BE2C (cell line): ENCODE results near the gene SLC26A8.

Source experiments
- DNase-seq: peaks from one replicate; pipeline ENCODE4 v3.0.0-alpha.2; 2020
- H3K27me3 ChIP-seq: fragments of 250-450 bp; sonication (Bioruptor Pico); 2 replicates; pipeline ENCODE4 v1.5.1; 2020; ENCODE audit warnings: mild to moderate bottlenecking
- H3K36me3 ChIP-seq: fragments of 250-450 bp; sonication (Bioruptor Pico); 2 replicates; pipeline ENCODE4 v1.5.1; 2020; ENCODE audit warnings: mild to moderate bottlenecking
- H3K4me1 ChIP-seq: fragments of 250-450 bp; sonication (Bioruptor Pico); 2 replicates; pipeline ENCODE4 v1.5.1; 2020
- H3K4me3 ChIP-seq: 2 replicates; pipeline ENCODE4 v1.5.1; 2011; ENCODE audit warnings: low read depth, low read length
- H3K9me3 ChIP-seq: fragments of 250-450 bp; sonication (Bioruptor Pico); 2 replicates; pipeline ENCODE4 v1.5.1; 2020
- CTCF ChIP-seq: IDR thresholded peaks from 2 replicates; pipeline ENCODE4 v1.5.1; 2012; ENCODE audit warnings: mild to moderate bottlenecking, low read depth, low read length

SLC26A8 gene

GRCh38 chr6:36049582-36049981 is 25.1 kb upstream of the SLC26A8 start:
- H3K4me3 ChIP-seq = no peak overlapping the region
- no peak for DNase-seq
- no peaks in the 10 kb centered on the region for H3K9me3 ChIP-seq
- no peaks in the 10 kb centered on the region for H3K27me3 ChIP-seq
- peaks cover 9% of the 10 kb centered on the region; the same call in 1 of the 2 replicates for H3K4me1 ChIP-seq
- TF ChIP-seq CTCF = no peak
- peaks cover 9% of the 10 kb centered on the region; the same call in 1 of the 2 replicates for H3K36me3 ChIP-seq

GRCh38 chr6:36042618-36043260 is 18.3 kb upstream of the SLC26A8 start:
- H3K36me3 ChIP-seq = no peaks in the 10 kb centered on the region
- TF ChIP-seq CTCF = no peak
- no peaks in the 10 kb centered on the region for H3K4me1 ChIP-seq
- H3K9me3 ChIP-seq = no peaks in the 10 kb centered on the region
- DNase-seq = no peak
- H3K27me3 ChIP-seq = no peaks in the 10 kb centered on the region
- no peak overlapping the region for H3K4me3 ChIP-seq

- H3K4me3 ChIP-seq = no peak overlapping the region
- no peaks in the 10 kb centered on the region for H3K27me3 ChIP-seq
- no peaks in the 10 kb centered on the region for H3K9me3 ChIP-seq
- no peaks in the 10 kb centered on the region for H3K36me3 ChIP-seq
- TF ChIP-seq CTCF = no peak
- no peak for DNase-seq
- H3K4me1 ChIP-seq = no peaks in the 10 kb centered on the region
Measured at GRCh38 chr6:36040958-36041357, 16.5 kb upstream of the SLC26A8 start.

GRCh38 chr6:36039112-36039511 is 14.7 kb upstream of the SLC26A8 start:
- Histone ChIP-seq H3K9me3 (no peaks in the 10 kb centered on the region), H3K4me3 (no peak overlapping the region), H3K27me3 (no peaks in the 10 kb centered on the region), H3K36me3 (no peaks in the 10 kb centered on the region), H3K4me1 (no peaks in the 10 kb centered on the region)
- no peak for DNase-seq
- no peak for TF ChIP-seq CTCF

- TF ChIP-seq CTCF = no peak
- no peaks in the 10 kb centered on the region for H3K27me3 ChIP-seq
Measured at GRCh38 chr6:36038120-36038876, 13.9 kb upstream of the SLC26A8 start.

GRCh38 chr6:36035225-36035624 is 10.8 kb upstream of the SLC26A8 start:
- no peaks in the 10 kb centered on the region for H3K36me3 ChIP-seq

More at GRCh38 chr6:36038120-36038876, 13.9 kb upstream of the SLC26A8 start:
- no peaks in the 10 kb centered on the region for H3K9me3 ChIP-seq
- H3K4me3 ChIP-seq = no peak overlapping the region
- DNase-seq = no peak
- no peaks in the 10 kb centered on the region for H3K36me3 ChIP-seq
- no peaks in the 10 kb centered on the region for H3K4me1 ChIP-seq

More at GRCh38 chr6:36035225-36035624, 10.8 kb upstream of the SLC26A8 start:
- no peaks in the 10 kb centered on the region for H3K9me3 ChIP-seq
- H3K4me1 ChIP-seq = no peaks in the 10 kb centered on the region
- no peak overlapping the region for H3K4me3 ChIP-seq
- no peak for TF ChIP-seq CTCF
- H3K27me3 ChIP-seq = no peaks in the 10 kb centered on the region
- DNase-seq = no peak
